Forelimb muscle (tissue), 1 donor: Measurements from ENCODE around the gene NCBP3. TPM values are rescaled to one million over a fixed set of nuclear protein-coding genes. Genes with fewer than 3 reads are reported as not detected.

Source experiments
- DNase-seq: peaks from one replicate; pipeline ENCODE4 v3.0.0-alpha.2; 2013; ENCODE audit warnings: low read depth
- polyA plus RNA-seq: library from polyadenylated mRNA; unstranded; fragments of 120-200 nt; gene quantifications from one replicate; pipeline ENCODE4 v1.2.1, GENCODE V29; 2013; ENCODE audit not compliant: insufficient read length

The NCBP3 gene
- polyA plus RNA-seq, result 58.2 TPM

- DNase-seq, result peak; percentile 57
These were observed at the start of gene NCBP3 for GRCh38 chr17:3845621-3846436. NCBP3 (minus strand) TSS chr17:3846246; CDS start chr17:3846223, 23 bp downstream.

GRCh38 chr17:3895354-3895753 is 49.3 kb upstream of the NCBP3 start:
- DNase-seq, result no peak

GRCh38 chr17:3894911-3895343 is 48.9 kb upstream of the NCBP3 start:
- DNase-seq, result no peak

GRCh38 chr17:3894188-3894587 is 48.1 kb upstream of the NCBP3 start:
- DNase-seq, result no peak

GRCh38 chr17:3893720-3894116 is 47.7 kb upstream of the NCBP3 start:
- no peak for DNase-seq

- DNase-seq, result peak; percentile 69
These were observed 47.1 kb upstream of the NCBP3 start, which contains the start of gene CAMKK1 for GRCh38 chr17:3893003-3893719. CAMKK1 (minus strand) TSS chr17:3893053; CDS start chr17:3885687, 7,366 bp downstream.

GRCh38 chr17:3892095-3892998 is 46.3 kb upstream of the NCBP3 start:
- no peak for DNase-seq

GRCh38 chr17:3891626-3892094 is 45.6 kb upstream of the NCBP3 start:
- DNase-seq, result no peak

GRCh38 chr17:3890878-3891219 is 44.8 kb upstream of the NCBP3 start:
- no peak for DNase-seq

- no peak for DNase-seq
These were observed 44.2 kb upstream of the NCBP3 start for GRCh38 chr17:3890082-3890877.

GRCh38 chr17:3889325-3890012 is 43.4 kb upstream of the NCBP3 start:
- no peak for DNase-seq

- DNase-seq, result peak; percentile 53
These were observed 42.5 kb upstream of the NCBP3 start for GRCh38 chr17:3888343-3889171.

GRCh38 chr17:3887804-3888203 is 41.8 kb upstream of the NCBP3 start:
- DNase-seq, result no peak

GRCh38 chr17:3887394-3887793 is 41.3 kb upstream of the NCBP3 start:
- DNase-seq, result no peak

- no peak for DNase-seq
These were observed 40.7 kb upstream of the NCBP3 start for GRCh38 chr17:3886776-3887175.

- DNase-seq, result no peak
These were observed 39.9 kb upstream of the NCBP3 start for GRCh38 chr17:3885970-3886369.

GRCh38 chr17:3885271-3885670 is 39.2 kb upstream of the NCBP3 start:
- no peak for DNase-seq

GRCh38 chr17:3884188-3884587 is 38.1 kb upstream of the NCBP3 start:
- DNase-seq, result no peak

GRCh38 chr17:3882276-3882675 is 36.2 kb upstream of the NCBP3 start:
- no peak for DNase-seq
